LNCAP (cell line): ENCODE results near the gene ZFPM1.

Experiments used
- CTCF ChIP-seq: fragments of 450-650 bp; IDR thresholded peaks from 2 replicates; pipeline ENCODE4 v1.5.1; 2017; ENCODE audit warnings: mild to moderate bottlenecking

The ZFPM1 gene

GRCh38 chr16:88438084-88438870, 14.8 kb upstream of the ZFPM1 start:
- TF ChIP-seq CTCF, result no peak

DNA sequence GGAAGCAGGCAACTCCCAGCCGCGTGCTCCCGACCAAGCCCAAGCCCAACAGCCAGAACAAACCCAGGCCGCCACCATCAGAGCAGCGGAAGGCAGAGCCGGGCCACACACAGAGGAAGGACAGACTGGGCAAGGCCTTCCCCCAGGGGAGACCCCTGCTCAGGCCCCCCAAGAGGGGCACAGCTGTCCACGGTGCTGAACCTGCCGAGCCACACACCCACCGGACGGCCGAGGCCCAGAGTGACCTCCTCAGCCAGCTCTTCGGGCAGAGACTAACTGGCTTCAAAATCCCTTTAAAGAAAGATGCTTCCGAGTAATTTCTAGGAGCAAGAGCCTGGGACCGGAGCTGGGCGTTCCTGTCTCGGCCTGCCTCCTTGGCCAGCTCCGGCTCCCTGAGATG, 14.1 kb upstream of the ZFPM1 start:
- no peak for TF ChIP-seq CTCF

DNA sequence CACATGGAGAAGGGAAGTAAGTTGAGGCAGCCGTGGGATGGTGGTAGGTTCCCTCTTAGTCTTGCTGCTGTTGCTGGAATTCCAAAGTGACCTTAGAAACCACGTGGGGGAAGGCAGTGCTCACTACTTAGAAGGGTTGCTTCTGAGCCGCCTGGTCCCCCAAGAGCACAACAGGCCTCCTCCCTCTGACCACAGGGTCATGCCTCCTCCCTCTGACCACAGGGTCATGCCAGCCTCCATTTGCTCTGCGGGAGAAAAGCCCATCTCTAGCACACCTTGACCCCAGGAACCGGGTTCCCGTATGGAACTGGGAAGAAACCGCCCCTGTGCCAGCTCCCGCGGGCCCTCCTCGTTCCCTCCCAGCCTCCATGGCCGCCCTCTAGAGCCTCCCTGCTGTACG, 13.4 kb upstream of the ZFPM1 start:
- no peak for TF ChIP-seq CTCF

- no peak for TF ChIP-seq CTCF
These were observed 13.0 kb upstream of the ZFPM1 start for GRCh38 chr16:88440111-88440510.

DNA sequence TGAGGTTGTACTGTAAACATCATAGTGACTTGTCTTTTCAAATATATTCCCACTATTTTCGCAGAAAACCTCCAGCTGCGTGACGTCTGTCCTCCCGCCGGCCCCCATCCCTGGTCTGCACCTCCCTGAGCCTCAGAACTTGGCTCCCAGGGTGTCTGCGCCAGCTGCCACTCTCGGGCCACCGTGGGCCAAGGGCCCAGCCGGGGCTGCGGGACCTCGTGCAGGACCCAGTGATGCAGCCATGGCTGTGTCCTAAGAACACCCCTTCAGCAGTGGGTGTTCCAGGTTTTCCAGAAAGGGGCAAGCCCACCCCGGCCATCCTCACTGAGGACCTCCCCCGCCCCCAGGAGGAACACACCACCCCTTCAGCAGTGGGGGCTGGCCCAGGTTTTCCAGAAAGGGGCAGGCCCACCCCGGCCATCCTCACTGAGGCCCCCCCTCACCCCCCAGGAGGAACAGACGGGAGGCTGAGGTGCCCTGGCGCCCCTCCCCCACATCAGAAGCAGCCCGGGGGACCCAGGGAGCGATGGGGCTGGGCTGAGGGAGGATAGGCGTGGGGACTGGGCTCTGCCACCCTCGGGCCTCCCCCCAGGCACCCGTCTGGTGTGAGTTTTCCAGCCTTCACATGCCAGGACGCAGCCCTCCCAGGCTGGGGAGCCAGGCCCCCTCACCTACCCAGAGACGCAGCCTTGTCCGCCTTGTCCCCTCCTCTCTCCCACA, 12.2 kb upstream of the ZFPM1 start:
- no peak for TF ChIP-seq CTCF

DNA sequence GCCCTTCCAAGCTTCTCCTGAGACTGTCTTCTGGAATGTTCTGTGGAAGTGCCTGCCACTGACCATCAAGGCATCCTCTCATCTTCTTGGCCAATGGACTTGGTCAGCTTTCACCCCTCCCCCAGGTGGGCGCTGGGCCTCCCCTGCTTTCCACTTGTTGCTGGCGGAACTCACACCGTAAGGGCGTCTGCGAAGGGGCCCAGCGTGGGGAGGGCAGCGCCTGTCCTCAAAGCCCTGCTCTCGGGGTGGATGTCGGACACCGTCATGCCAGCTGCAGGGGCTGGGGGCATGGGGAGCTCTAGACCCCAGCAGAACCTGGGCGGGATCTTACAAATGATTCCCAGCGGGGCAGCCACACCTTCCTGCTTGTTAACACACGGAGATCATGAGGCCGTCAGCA, 11.6 kb upstream of the ZFPM1 start:
- no peak for TF ChIP-seq CTCF

DNA sequence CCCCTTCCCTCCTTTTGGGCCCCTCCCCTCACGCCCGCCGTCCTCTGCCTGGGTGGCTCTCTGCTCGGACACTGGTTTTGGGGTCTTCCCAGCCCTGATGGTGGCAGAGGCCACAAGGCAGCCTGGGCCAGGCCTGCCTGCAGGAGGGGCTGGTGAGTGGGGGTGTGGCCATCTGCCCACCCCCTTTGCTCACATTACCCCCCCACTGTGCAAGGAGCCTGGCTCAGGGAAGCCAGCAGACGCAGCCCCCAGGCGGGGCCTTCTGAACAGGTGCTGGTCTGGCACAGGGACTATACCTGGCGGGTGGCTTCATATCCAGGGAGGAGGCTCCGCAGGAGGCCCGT, 10.7 kb upstream of the ZFPM1 start:
- TF ChIP-seq CTCF, result no peak
